Left renal cortex interstitium (tissue), 4 donors: ENCODE results near the gene GRIK3. TPM values are rescaled to one million over a fixed set of nuclear protein-coding genes. Genes with fewer than 3 reads are reported as not detected.
"Not testable (repeated sequence)": the region's sequence is repeated elsewhere in the genome, so short reads cannot be mapped to it uniquely, and the experiment has no call there.

Experiments
- DNase-seq, 4 donors: peaks; one replicate each; pipeline ENCODE4 v3.0.0-alpha.2; 2013; ENCODE audit warnings: low read depth in 4 of 4, low spot score in 2 of 4, missing footprints in 1 of 4
- polyA plus RNA-seq, 4 donors: library from polyadenylated mRNA; unstranded; fragments of 120-200 nt; gene quantifications; one replicate each; pipeline ENCODE4 v1.2.1, GENCODE V29; 2013; ENCODE audit not compliant: insufficient read length in 4 of 4

GRIK3 gene
- 1 to 10 TPM; 3.1 to 4.2 (median 3.3) TPM for polyA plus RNA-seq

DNA sequence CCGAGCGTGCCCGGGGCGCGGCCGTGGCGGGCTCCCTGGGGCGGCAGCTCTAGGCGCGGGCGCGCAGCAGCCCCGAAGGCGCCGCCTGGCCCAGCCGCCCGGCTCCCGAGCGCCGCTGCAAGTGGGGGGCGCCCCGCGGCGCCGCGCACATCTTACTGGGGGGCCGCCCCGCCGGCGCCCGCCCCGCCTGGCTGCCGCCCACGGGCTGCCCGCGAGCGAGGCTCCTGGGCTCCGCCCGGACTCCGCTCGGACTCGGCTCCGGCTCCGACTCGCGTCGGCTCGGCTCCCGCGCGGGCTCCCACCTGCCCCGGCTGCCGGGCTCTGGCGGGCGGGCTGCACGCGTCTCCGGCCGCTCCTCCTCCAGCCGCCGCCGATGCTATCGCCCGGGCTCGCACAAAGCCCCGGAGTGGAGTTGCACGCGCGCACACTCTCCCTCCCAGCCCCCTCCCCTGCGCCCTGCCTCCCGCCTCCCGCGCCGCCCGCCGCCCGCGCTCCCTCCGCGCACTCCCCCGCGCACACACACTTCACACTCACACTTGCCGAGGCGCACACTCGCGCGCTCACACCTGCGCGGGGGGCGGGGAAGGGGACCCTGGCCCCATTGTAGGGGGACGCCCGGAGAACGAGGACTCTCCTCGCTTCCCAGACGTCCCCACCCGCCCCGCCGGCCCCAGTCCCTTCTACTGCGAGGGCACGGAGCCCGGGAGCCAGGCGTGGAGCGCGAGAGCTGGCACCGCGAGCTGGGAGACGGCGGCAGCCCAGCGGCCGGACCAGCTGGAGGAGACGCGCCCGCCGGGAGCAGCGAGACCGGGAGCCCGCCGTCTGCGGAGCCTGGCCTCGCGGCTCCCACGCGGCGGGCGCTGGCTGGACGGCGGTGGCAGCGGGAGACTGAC, at the start of gene GRIK3:
Gene GRIK3 (minus strand): TSS at position 395 of the 893 bp plus-strand sequence. CDS start 407 bp downstream, outside the sequence.
- DNase-seq, result no peak

DNA sequence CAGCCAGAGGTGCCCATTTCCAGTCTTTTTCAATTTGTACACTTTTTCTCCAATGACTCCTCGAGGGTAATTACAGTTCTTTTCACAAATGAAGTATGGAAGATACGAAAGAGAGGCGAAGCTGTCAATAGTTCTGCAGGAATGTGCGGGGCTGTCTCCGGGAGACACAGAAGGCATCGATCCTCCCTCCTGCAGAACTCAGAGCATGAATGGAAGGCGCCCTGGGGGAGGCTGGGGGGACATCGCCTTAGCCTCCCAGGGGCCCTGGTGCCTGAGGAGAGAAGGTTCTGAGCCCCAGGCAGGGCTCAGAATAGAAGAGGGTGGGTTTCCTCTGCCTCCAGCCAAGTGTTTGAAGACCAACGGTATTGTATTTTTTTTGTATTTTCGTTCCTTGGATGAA, 49.7 kb upstream of the GRIK3 start:
- DNase-seq, result no peak

DNA sequence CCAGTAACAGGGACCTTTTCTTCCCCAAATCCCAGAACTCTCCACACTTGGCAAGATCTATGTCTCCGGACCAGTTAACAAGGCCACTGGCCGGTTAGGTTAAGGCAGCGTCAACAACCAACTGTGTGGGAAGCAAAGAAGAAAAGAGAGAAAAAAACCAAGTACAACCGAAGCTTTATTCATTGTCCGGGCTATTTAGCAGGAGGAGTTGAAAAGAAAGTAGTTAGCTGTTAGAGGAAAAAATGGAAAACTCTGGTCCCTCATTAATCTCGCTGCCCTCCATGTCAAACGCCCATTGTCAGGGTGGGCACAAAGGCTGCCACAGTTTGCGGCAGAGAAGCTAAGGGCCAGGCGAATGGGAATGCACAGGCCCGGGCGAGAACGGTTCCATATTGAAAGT, 49.3 kb upstream of the GRIK3 start:
- DNase-seq, result no peak

DNA sequence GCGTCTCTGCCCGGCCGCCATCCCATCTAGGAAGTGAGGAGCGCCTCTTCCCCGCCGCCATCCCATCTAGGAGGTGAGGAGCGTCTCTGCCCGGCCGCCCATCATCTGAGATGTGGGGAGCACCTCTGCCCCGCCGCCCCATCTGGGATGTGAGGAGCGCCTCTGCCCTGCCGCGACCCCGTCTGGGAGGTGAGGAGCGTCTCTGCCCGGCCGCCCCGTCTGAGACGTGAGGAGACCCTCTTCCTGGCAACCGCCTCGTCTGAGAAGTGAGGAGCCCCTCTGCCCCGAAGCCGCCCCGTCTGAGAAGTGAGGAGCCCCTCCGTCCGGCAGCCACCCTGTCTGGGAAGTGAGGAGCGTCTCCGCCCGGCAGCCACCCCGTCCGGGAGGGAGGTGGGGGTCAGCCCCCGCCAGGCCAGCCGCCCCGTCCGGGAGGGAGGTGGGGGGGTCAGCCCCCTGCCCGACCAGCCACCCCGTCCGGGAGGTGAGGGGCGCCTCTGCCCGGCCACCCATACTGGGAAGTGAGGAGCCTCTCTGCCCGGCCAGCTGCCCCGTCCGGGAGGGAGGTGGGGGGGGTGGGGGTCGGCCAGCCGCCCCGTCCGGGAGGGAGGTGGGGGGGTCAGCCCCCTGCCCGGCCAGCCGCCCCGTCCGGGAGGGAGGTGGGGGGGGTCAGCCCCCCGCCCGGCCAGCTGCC, 46.1 kb upstream of the GRIK3 start:
- DNase-seq, result not testable (repeated sequence)

DNA sequence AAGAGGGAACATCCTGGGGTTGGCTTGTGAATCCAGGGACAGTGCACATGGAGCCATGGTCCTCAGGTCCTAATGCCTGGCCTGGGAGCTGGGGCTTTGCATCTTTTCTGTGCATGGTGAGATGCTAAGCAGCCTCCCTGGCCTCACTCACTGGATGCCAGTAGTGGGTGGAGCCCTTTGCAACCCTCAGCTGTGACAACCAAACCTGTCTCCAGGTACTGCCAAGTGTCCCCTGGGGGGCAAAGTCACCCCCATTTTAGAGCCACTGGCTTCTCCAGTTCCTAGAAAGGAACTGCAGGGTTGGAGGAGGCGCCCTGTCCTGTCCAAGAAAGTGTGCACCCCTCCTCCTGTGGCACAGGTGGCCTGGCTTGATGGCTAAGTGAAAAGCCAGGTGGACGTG, 44.6 kb upstream of the GRIK3 start:
- DNase-seq, result no peak

DNA sequence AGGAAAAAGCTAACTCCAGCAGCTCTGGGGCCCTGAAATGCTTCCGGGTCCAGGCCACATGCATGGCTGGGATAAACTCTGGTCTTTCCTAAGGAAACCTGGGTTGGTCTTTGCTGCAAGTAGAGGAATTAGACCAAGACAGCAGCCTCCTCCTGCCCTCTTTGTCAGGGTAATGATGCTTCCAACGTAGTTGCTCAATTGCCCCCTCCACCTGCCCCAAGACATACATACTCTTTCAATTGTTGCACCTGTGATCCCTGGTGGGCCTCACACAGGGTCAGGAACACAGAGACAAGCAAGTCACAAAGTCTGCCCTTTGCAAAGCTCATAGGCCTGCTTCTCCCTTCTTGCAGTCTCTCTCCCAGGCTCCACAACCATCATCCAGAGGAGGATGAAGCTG, 41.9 kb upstream of the GRIK3 start:
- no peak for DNase-seq

DNA sequence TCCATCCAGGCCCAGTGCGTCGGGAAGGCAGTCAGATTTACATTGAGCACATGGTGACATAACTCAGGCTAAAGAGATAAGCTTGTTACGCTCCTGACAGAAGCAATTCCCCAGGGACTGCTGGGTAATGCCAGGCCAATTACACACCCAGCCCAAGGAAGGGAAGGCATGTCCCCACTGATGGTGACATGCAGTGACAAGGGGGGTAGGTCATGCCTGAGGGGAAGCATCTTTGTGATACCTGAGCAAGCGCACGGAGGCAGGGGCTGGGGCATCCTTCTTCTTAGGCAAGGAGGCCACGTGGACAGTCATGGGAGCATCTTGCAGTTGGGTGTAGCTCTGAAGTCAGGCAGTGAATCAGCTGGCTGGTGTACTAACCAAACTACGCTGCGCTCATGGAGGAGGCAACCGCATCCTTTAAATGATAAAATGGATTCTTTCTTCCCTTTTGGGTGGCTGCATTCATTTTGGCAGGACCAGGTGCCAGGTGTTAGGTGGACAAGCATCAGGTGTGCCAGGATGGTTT, 39.6 kb upstream of the GRIK3 start:
- no peak for DNase-seq

DNA sequence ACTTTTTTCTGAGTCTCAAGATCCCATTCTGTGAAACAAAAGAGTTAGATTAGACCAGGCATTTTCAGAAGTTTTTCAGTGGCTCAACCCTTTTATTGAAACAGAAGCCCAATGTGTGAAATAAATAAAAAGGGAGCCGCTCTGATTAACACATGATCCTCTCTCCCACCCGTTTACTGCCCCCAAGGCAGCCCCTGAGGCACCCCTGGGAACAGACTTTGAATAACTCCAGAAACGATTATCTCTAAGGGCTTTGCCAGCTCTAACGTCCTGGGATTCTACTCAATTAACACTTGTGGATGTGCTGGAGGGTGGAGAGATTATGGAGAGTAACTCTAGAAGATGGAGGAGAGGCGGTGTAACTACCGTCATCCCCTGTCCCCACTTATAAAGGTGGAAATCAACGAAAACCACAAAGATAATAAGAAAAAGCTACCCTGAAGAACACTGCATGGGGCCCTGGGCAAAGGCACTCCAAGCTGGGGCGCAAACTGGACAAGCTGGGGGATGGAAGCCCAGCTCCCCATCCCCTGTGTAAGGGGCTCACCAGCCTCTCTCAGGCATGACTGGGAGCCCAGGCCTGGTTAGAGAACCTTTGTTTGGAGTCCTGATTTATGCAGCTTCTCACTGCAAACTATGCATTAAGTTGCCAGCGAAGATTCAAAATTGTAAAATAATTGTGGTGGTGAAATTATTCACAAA, 39.0 kb upstream of the GRIK3 start:
- DNase-seq, result no peak

DNA sequence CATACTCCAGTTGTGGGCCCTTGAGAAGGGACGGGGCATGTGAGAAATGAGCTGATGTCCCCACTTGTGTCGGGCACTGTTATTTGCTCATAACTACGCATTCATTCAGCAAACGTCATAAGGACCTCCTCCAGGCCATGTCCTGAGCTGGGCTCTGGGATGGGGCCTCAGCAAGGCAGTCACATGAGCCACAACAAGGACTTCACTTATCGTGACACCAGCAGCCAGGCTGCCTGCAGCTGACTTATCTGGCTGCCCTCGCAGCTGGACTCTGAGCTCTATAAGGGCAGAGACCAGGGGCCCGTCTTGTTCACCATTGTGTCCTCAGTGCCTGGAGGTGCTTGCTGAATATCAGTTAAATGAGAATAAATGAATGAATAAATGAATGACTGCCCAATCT, 37.5 kb upstream of the GRIK3 start:
- no peak for DNase-seq

DNA sequence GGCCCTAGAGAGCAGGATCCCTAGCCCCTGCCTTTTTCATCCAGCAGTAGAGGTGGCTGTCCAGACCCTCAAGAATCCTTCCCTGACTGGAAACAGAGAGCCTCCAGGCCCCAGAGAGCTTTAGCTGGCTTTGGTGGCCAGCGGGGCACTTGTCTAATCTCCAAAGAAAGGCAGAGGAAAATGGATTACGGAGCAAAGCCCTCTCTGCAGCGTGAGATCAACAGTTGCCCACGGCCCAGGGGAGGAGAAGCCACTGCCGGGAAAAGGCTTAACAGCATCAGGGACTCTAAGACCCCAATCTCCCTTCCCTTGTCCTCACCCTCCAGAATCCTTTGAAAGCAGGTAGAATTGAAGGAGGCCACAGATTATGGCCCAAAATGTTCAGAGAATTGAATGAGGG, 35.8 kb upstream of the GRIK3 start:
- no peak for DNase-seq

DNA sequence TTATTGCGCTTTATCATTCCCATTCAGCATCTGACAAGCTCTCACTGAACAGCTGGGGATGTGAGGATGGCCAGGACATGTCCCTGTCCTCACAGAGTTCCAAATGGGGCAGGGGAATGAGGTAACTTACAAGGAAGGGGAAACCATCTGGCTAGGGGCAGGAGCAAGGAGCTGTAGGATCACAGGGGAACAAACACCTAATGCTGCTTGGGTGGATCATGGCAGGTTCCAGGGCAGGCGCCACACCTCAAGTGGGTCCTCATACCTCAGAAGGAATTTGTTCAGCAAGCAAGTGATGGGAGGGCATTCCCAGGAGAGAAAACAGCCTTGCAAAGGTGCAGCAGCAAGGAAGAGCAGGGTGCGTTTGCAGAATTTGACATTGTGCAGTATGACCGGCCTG, 35.1 kb upstream of the GRIK3 start:
- DNase-seq, result no peak

DNA sequence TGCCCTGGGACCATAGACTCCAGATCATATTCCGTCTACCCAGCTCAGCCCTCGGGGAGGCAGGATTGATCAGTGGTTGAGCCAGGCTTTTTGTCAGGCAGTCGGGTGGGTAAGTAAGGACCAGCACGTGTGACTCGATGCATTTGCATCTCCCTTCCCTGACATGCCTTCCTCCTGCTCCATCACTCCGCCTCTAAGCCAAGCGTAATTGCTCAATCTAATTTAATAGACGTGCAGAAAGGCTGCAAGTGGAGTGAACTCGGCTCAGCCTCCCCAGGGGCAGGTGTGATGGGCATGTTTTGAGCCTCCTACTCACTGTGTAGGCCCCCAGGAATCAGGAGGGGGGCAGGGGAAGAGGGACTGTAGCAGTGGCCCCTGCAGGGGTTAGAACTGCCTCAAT, 34.6 kb upstream of the GRIK3 start:
- no peak for DNase-seq

DNA sequence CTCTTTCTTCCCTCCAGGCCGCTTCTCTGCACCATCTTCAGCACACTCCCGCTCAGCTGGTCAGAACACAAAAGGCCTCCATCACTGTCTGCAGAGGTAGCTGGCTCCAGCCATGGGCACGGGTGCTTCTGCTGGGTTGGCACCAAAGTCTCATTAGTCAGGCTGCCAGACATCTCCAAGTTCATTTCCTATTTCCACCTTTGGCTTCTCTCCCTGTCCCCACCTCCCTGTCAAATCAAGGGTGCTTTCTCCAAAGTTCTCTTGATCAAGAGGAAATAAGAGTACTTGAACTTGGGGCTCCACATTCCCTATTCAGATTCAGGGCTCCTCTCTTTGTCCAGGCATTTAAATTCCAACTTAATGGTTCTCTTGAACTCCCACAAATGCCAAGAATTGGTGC, 33.9 kb upstream of the GRIK3 start:
- DNase-seq, result no peak

DNA sequence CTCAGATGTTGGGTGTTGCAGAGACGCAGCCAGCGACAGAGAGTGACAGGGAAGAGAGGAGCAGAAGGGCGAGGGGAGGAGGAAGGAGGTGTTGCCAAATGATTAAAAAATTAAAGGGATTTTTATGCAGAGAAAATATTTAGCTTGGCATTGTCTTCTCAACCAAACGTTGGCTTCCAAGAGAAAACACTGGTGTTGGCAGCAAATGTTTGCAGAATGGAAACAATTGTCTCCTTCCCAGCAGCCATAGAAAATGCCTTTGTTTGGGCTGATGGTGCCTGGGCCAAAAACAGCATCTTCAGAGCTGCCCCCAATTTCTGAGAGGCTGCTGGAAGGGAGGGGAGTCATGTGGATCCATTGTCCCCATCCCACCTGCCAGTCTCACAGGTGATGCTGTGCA, 29.7 kb upstream of the GRIK3 start:
- no peak for DNase-seq

DNA sequence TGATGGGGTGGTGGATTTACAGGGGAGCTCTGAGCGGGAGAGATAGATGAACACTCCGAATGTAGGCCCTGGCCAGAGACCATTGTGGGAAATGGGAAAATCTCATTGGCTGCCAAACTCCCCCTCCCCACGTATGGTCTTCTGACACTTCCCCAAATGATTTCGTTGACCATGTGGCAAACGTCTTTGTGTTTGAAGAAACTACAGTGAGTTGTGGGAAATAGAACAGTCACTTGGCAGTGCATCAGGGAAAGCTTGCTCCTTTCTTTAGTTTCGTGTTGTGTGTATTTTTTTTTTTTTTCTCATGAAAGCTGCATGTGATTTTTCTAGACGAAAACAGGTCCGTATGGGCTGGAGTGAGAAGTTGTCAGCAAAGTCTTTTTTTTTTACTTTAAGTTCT, 25.0 kb upstream of the GRIK3 start:
- no peak for DNase-seq

DNA sequence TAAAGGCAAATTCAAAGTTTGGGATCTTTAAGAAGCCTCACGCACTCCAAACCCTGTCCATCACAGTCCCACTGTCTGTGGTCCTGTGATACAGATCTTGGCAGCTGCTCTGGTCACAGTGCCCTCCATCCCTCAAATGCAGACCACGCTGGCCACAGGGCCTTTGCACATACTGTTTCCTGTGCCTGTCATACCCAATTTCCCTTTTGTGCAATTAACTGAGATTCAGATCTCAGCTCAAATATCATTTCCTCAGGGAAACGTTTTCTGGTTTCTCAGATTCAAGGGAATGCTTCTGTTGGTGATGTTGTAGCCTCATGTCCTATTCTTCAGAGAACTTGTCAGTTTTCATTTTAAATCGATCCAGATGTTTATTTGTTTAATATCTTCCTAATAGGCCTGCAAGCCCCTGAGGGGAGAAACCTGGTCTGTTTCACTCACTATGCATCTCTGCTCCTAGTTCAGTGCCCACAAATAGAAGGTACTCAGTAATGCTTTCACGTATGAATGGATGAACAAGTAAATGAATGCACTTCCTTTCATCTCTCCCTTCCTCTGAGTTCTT, 24.2 kb upstream of the GRIK3 start:
- DNase-seq, result no peak

DNA sequence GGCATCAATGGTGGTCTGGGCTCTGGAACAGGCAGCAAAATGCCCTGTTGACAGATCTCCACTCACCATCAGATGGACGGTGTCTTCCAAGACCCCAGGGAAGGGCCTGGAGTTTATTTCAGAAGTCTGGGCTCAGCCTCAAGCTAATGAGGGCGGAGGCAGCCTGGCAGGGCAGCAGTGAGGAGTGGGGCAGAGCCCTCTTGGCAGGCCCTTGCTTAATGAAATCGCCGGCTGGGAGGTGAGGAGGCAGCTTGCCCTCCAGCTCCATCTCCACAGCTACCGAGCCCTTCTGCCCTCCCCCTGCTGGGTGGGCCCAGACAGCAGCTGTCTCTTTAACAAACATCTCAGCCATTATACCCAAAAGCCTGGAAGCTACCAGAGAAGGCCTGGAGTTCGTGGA, 22.0 kb upstream of the GRIK3 start:
- no peak for DNase-seq

DNA sequence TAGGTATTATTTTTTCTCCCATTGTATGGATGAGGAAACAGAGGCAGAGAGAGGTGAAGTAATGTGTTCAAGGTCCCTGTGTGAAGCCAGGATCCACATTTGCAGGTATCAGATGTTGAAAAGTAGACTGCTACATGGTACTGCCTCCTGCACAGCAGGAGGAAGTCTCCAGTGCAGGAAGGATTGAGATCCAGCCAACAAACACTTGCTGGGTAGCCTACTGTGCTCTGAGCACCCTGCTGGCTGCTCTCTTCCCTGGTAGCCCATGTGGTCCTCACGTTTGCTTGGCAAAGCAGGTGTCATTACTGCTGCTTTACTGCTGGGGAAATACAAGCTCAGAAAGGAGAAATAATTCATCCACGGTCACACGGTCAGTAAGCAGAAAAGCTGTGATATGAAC, 21.3 kb upstream of the GRIK3 start:
- DNase-seq, result no peak

DNA sequence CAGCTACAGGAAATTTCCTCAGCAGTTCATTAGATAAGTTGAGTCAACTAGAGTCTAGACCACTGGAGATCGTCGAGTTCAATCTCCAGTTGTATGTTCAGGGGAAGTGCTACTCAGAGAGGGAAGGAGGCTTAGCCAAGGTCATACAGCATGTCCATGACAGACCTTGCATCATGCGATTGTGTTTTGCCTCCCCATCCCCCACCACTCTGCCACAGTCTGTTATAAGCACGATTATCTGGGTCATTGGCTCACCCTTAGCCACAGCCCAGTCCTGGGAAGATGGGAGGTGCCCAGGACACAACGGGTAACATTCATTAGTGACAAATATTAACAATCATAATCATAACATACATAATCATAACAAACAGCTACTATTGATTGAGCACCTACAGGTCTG, 18.9 kb upstream of the GRIK3 start:
- no peak for DNase-seq

DNA sequence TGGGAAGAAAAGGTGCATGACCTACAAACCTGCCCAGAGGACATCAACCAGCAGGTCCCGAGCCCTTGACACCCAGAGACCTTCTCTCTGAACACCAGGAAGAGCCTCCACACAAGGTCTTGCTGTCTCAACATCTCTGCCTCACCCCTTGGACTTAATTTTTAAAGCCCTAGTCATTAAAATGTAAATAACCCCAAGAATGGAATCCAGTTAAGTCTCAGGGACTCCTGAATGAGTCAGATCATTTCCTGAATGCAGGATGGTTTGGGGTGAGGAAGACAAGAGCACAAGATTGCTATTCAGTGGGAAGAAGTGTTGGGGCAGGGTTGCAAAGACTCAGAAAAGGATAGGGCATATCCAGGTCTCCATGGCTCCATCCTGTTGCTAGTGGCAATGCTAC, 17.8 kb upstream of the GRIK3 start:
- no peak for DNase-seq

DNA sequence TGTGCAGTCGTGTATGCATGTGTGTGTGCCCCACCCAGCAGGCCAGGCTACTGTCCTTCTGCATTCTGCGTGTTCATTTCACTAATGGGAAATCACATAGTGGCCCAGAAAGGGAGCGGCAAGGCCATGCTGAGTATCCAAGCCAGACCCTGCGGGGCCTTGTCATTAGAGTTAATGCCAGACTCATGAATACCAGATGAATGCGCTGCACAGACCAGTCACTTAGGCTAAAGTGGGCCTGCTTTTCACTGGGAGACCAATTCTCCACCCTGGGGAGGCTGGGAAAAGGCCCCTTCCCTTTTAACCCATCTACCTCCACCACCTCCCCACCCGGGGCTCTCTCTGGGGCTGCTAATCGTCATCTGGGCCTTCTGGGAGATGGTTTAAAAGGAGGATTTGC, 17.0 kb upstream of the GRIK3 start:
- no peak for DNase-seq
